Cerebellar nuclear complex (tissue), 1 donor: ENCODE results near the gene OR2D2.
"Not testable (repeated sequence)": the region's sequence is repeated elsewhere in the genome, so short reads cannot be mapped to it uniquely, and the experiment has no call there.

Experiments
- DNase-seq, 2 experiments: peaks; one replicate each; lab custom pipeline; 2025; lab: John Stamatoyannopoulos, UW

OR2D2 gene

GRCh38 chr11:6892400-6892799 is at the start of gene OR2D2:
TSS of gene OR2D2 (minus strand) at chr11:6892500. CDS start at chr11:6892500, 0 bp downstream.
- DNase-seq: no peak

GRCh38 chr11:6941970-6942369 is 49.7 kb upstream of the OR2D2 start:
- DNase-seq: no peak

- DNase-seq: no peak
Observed at GRCh38 chr11:6932145-6932544, 39.8 kb upstream of the OR2D2 start.

- no peak for DNase-seq
Observed at GRCh38 chr11:6931146-6931713, 38.9 kb upstream of the OR2D2 start.

- DNase-seq: no peak
Observed at GRCh38 chr11:6928916-6929315, 36.6 kb upstream of the OR2D2 start.

- DNase-seq: no peak
Observed at GRCh38 chr11:6927030-6927617, 34.8 kb upstream of the OR2D2 start.

GRCh38 chr11:6926208-6927029 is 34.1 kb upstream of the OR2D2 start, which contains the start of gene ZNF215:
TSS of gene ZNF215 (plus strand) at chr11:6926426. CDS start at chr11:6932273, 5,847 bp downstream.
- no peak for DNase-seq

GRCh38 chr11:6925636-6926207 is 33.4 kb upstream of the OR2D2 start:
- no peak for DNase-seq

- DNase-seq: no peak
Observed at GRCh38 chr11:6925007-6925577, 32.8 kb upstream of the OR2D2 start.

GRCh38 chr11:6920702-6921101 is 28.4 kb upstream of the OR2D2 start, which contains the start of gene OR2D3:
TSS of gene OR2D3 (plus strand) at chr11:6921002. CDS start at chr11:6921002, 0 bp downstream.
- no peak for DNase-seq

GRCh38 chr11:6919698-6920097 is 27.4 kb upstream of the OR2D2 start:
- no peak for DNase-seq

GRCh38 chr11:6911948-6912347 is 19.6 kb upstream of the OR2D2 start:
- no peak for DNase-seq

GRCh38 chr11:6911378-6911777 is 19.1 kb upstream of the OR2D2 start:
- no peak for DNase-seq

GRCh38 chr11:6904804-6905203 is 12.5 kb upstream of the OR2D2 start:
- not testable (repeated sequence) for DNase-seq

- DNase-seq: no peak
Observed at GRCh38 chr11:6900327-6900999, 8.2 kb upstream of the OR2D2 start.

GRCh38 chr11:6898911-6899310 is 6.6 kb upstream of the OR2D2 start:
- DNase-seq: no peak

- DNase-seq: no peak
Observed at GRCh38 chr11:6895010-6895409, 2.7 kb upstream of the OR2D2 start.

- DNase-seq: no peak
Observed at GRCh38 chr11:6894097-6894496, 1.8 kb upstream of the OR2D2 start.

GRCh38 chr11:6889835-6890234 is 2.5 kb downstream of the OR2D2 start:
- DNase-seq: no peak

GRCh38 chr11:6888830-6889229 is 3.5 kb downstream of the OR2D2 start:
- DNase-seq: no peak

GRCh38 chr11:6887711-6888110 is 4.6 kb downstream of the OR2D2 start:
- DNase-seq: not testable (repeated sequence)

- DNase-seq: no peak
Observed at GRCh38 chr11:6882751-6883150, 9.5 kb downstream of the OR2D2 start.
